GM12891 (cell line): ENCODE results near the gene FAH.

ENCODE experiments used
- POLR2A ChIP-seq: IDR thresholded peaks from 2 replicates; pipeline ENCODE4 v1.6.1; 2011; ENCODE audit warnings: low read depth, low read length, control low read depth
- POLR2AphosphoS5 ChIP-seq: IDR thresholded peaks from 2 replicates; pipeline ENCODE4 v1.6.1; 2011; ENCODE audit warnings: low read depth, low read length, control low read depth
- TAF1 ChIP-seq: IDR thresholded peaks from 2 replicates; pipeline ENCODE4 v1.6.1; 2011; ENCODE audit warnings: low read depth, low read length, control low read depth

DNA sequence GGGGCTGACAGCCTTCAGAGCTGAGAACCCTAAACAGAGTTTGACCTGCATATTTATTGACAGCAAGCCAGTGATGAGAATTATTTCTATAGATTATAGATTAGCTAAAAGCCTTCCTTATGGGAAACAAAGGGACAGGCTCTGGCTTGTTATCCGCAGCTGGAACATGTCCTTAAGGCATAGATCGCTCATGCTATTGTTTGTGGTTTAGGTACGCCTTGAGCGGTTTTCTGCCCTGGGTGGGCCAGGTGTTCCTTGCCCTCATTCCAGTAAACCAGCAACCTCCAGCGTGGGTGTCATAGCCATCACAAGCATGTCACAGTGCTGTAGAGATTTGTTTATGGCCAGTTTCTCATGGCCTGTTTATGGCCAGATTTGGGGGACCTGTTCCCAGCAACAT, 10.2 kb upstream of the FAH start:
- no peak for TF ChIP-seq POLR2AphosphoS5
- TF ChIP-seq POLR2A, result no peak
- TF ChIP-seq TAF1, result no peak
